Calu3 (cell line): ENCODE data around the gene RXRG. TPM values are rescaled to one million over a fixed set of nuclear protein-coding genes. Genes with fewer than 3 reads are reported as not detected.

Experiments used
- Bru-seq: library from RNA; stranded (reverse); fragments of 400-500 nt; gene quantifications from one replicate; lab custom pipeline; 2021; lab: Mats Ljungman, UMichigan
- BruChase-seq, 2 experiments: library from RNA; stranded (reverse); fragments of 400-500 nt; gene quantifications; one replicate each; lab custom pipeline; 2021; lab: Mats Ljungman, UMichigan
- BruUV-seq: library from RNA; stranded (reverse); fragments of 400-500 nt; replicated peaks from 2 replicates; lab custom pipeline; 2021; lab: Mats Ljungman, UMichigan
- CTCF ChIA-PET: fragments of 300-600 bp; sonication (Branson Sonifier 250); formaldehyde crosslinking; loops from one replicate; lab custom pipeline; 2022; ENCODE audit warnings: antibody characterized with exemption; lab: Charles Lee
- DNase-seq: peaks from one replicate; pipeline ENCODE4 v3.0.0; 2022
- H3K27ac Mint-ChIP-seq: one replicate; pipeline ENCODE4 v1.8.0; 2022; ENCODE audit warnings: mixed read lengths; ENCODE audit not compliant: unreplicated experiment
- H3K27me3 Mint-ChIP-seq: one replicate; pipeline ENCODE4 v1.8.0; 2022; ENCODE audit warnings: mixed read lengths; ENCODE audit not compliant: unreplicated experiment
- H3K36me3 Mint-ChIP-seq: one replicate; pipeline ENCODE4 v1.8.0; 2022; ENCODE audit warnings: mild to moderate bottlenecking, moderate library complexity, mixed read lengths; ENCODE audit not compliant: insufficient read depth, unreplicated experiment
- H3K4me1 Mint-ChIP-seq: one replicate; pipeline ENCODE4 v1.8.0; 2022; ENCODE audit warnings: mild to moderate bottlenecking, low read depth, mixed read lengths; ENCODE audit not compliant: unreplicated experiment
- H3K4me3 Mint-ChIP-seq: one replicate; pipeline ENCODE4 v1.8.0; 2022; ENCODE audit warnings: mild to moderate bottlenecking, low read depth, moderate library complexity, mixed read lengths; ENCODE audit not compliant: unreplicated experiment
- H3K9me3 Mint-ChIP-seq: one replicate; pipeline ENCODE4 v1.8.0; 2022; ENCODE audit warnings: low read depth, mixed read lengths; ENCODE audit not compliant: unreplicated experiment
- intact Hi-C: fragments of 100-400 bp; cut with micrococcal nuclease; formaldehyde crosslinking; loops from one replicate; pipeline ENCODE4 v1.10.0; 2022; ENCODE audit not compliant: unreplicated experiment
- long read RNA-seq: library from polyadenylated mRNA; stranded (forward); transcript quantifications from one replicate; pipeline ENCODE4 v2.0.0, GENCODE V29; 2022
- total RNA-seq: library from RNA; stranded (reverse); gene quantifications from 2 replicates; pipeline ENCODE4 v1.2.3, GENCODE V29; 2022
- TF ChIP-seq, protein P1 (sequence below): fragments of 200-600 bp; IDR thresholded peaks from one replicate; pipeline ENCODE4 v1.8.0; 2022; ENCODE audit warnings: antibody characterized with exemption; ENCODE audit not compliant: unreplicated experiment

Gene RXRG
- total RNA-seq, result not detected in 2 replicates
- Bru-seq, nascent RNA, result percentile 4 among the genes with signal in this experiment
- BruChase-seq, experiment 1, labeled RNA remaining after a 6-hour chase, result not detected
- not detected for BruChase-seq, experiment 2, labeled RNA remaining after a 2-hour chase
- long read RNA-seq, result 0 reads

DNA sequence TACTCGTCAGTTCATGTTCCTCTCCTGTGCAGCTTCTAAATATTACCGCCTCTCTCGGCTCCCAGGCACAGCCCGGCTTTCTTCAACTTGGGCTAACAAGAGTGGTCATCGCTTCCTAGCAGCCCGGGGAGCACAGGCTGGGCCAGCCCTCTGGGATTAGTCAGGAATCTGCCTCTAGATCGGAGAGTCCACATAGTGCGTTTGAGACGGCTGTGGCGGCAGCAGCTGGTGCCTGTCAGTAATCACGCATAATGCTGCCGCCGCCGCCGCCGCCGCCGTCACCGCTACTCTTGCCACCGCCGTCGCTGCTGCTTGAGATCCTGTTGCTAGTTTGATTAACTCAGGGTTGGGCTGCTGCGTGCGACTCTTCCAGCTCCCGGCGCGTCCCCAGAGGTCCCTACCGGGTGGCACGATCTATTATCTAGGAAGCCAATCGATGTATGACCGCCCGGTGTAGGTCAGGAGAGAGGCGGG lies at the start of gene RXRG:
Gene RXRG (minus strand): TSS at position 230 of the 474 bp plus-strand sequence. CDS start 233 bp downstream, outside the sequence.
- no peaks in the 10 kb centered on the region for H3K36me3 Mint-ChIP-seq
- no peak within 1 kb of the TSS for H3K4me3 Mint-ChIP-seq
- DNase-seq, result peak; percentile 12
- H3K27me3 Mint-ChIP-seq, result peaks cover 4% of the 10 kb centered on the region
- H3K9me3 Mint-ChIP-seq, result no peaks in the 10 kb centered on the region
- BruUV-seq, result no TSS peak
- no peak within 1 kb of the TSS for H3K27ac Mint-ChIP-seq
- H3K4me1 Mint-ChIP-seq, result no peaks in the 10 kb centered on the region
- intact Hi-C loops, result no loop called here
- CTCF ChIA-PET, result no interaction called here
- TF ChIP-seq, protein P1, sequence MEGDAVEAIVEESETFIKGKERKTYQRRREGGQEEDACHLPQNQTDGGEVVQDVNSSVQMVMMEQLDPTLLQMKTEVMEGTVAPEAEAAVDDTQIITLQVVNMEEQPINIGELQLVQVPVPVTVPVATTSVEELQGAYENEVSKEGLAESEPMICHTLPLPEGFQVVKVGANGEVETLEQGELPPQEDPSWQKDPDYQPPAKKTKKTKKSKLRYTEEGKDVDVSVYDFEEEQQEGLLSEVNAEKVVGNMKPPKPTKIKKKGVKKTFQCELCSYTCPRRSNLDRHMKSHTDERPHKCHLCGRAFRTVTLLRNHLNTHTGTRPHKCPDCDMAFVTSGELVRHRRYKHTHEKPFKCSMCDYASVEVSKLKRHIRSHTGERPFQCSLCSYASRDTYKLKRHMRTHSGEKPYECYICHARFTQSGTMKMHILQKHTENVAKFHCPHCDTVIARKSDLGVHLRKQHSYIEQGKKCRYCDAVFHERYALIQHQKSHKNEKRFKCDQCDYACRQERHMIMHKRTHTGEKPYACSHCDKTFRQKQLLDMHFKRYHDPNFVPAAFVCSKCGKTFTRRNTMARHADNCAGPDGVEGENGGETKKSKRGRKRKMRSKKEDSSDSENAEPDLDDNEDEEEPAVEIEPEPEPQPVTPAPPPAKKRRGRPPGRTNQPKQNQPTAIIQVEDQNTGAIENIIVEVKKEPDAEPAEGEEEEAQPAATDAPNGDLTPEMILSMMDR, result no peak

DNA sequence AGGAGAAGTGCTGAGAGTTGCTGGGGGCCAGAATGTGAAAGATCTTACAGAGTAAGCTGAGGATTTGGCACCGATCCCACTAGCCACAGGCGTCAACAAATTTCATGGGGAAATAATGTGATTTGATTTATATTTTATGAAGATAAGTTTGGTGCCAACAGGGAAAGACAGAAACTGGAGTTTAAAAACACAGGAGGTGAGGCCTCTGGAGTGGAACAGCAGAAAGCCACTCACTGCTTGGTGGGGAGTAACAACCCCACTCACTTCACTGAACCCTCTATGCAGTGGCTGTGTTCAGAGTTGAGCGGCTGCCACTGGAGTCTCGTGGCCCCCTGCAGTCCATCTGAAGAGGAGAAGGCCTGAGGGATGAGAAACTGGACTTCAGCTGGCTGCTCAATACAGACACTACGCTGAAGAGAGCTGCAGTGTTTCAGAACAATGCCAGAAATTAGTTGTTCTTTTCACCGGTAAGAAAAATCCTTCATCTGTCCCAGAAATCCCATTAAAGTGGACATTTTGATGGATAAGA lies 48.0 kb upstream of the RXRG start:
- no peak for DNase-seq
- H3K4me1 Mint-ChIP-seq, result no peaks in the 10 kb centered on the region
- BruUV-seq, result no TSS peak
- no peaks in the 10 kb centered on the region for H3K36me3 Mint-ChIP-seq
- H3K9me3 Mint-ChIP-seq, result no peaks in the 10 kb centered on the region
- CTCF ChIA-PET, result interaction anchor here (0.6 kb wide), 1 partner anchor 202 kb away, joined by 3 read pairs; no protein-coding TSS in a partner anchor
- intact Hi-C loops, result no loop called here
- TF ChIP-seq, protein P1, result no peak
- H3K27ac Mint-ChIP-seq, result no peak overlapping the region
- peaks cover 28% of the 10 kb centered on the region for H3K27me3 Mint-ChIP-seq
- no peak overlapping the region for H3K4me3 Mint-ChIP-seq

DNA sequence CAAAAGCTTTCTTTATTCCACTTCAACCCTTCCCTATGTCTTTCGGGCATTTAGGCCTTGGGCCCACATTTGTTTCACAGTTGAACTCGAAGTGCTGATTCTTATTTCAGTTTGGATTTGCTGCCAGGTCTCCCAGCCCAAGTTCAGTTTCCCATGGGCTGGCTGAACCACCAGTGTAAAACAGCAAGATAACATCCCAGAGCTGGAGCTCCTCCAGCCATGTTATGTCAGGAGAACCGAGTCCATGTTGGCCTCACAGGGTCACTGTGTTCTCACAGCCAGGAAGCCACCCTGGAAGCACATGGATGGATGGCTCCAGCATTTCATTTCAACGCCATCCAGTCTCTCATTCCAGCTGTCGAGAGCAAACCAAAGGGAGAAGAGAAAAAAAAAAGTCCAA lies 45.2 kb upstream of the RXRG start:
- H3K4me1 Mint-ChIP-seq, result no peaks in the 10 kb centered on the region
- peaks cover 43% of the 10 kb centered on the region for H3K27me3 Mint-ChIP-seq
- TF ChIP-seq, protein P1, result no peak
- no peak overlapping the region for H3K27ac Mint-ChIP-seq
- H3K9me3 Mint-ChIP-seq, result no peaks in the 10 kb centered on the region
- H3K36me3 Mint-ChIP-seq, result no peaks in the 10 kb centered on the region
- no TSS peak for BruUV-seq
- intact Hi-C loops, result no loop called here
- no peak for DNase-seq
- H3K4me3 Mint-ChIP-seq, result no peak overlapping the region
- CTCF ChIA-PET, result no interaction called here

DNA sequence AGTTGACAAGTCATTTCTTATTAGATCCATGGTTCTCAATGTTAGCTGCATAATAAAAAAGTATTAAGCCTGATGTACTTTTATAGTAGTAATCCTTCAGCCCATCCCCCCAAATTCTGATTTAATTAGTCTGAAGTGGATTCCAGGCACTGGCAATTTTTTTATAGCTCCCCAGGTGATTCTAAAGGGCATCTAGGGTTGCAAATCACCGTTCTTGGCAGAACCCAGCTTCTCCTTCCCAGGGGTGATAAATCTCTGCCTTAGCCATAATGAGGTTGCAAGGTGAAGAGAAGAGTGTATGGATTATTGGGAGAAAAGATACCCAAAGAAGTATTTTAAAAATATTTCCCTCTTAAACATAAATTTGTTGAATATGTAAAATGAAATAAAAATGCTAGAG lies 43.0 kb upstream of the RXRG start:
- no TSS peak for BruUV-seq
- intact Hi-C loops, result no loop called here
- peaks cover 35% of the 10 kb centered on the region for H3K27me3 Mint-ChIP-seq
- no peaks in the 10 kb centered on the region for H3K36me3 Mint-ChIP-seq
- no peak for DNase-seq
- no peak overlapping the region for H3K27ac Mint-ChIP-seq
- no peaks in the 10 kb centered on the region for H3K9me3 Mint-ChIP-seq
- CTCF ChIA-PET, result interaction anchor here (0.6 to 0.8 kb wide), 2 partner anchors 85 to 493 kb away, joined by 4 read pairs; no protein-coding TSS in a partner anchor
- H3K4me1 Mint-ChIP-seq, result no peaks in the 10 kb centered on the region
- TF ChIP-seq, protein P1, result no peak
- H3K4me3 Mint-ChIP-seq, result no peak overlapping the region
